ENCODE results near the gene ATP6V1E1. TPM values are rescaled to one million over a fixed set of nuclear protein-coding genes. Genes with fewer than 3 reads are reported as not detected.

The ATP6V1E1 gene
- total and polyA plus RNA-seq, 2 of the 13 experiments (the other 11 are each of a cell fraction or from before 2014, with no cell fraction given): 69.3 to 90.9 TPM

GRCh38 chr22:17581631-17582030 is 46.9 kb downstream of the ATP6V1E1 start:
- H3K79me2 ChIP-seq (ENCODE audit: insufficient read depth, low read length): no peaks in the 10 kb centered on the region
- no peak overlapping the region for H3K27ac ChIP-seq (ENCODE audit: extremely low read length, insufficient read depth, low read length)
- intact Hi-C loops (cut with micrococcal nuclease; ENCODE audit: unreplicated experiment): loop anchor here (5.0 kb wide), 1 partner anchor 214 kb away; the partner anchor contains the start of gene CECR2
- H3K36me3 ChIP-seq (replicated peaks in 1 of 2; ENCODE audit: control insufficient read depth in 1 of 2, insufficient read depth in 2 of 2, low read length in 2 of 2): no peaks in the 10 kb centered on the region
- DNase-seq (ENCODE audit: low spot score): no peak
- no peaks in the 10 kb centered on the region for H4K20me1 ChIP-seq (ENCODE audit: insufficient read depth, low read length)
- no peaks in the 10 kb centered on the region for H3K27me3 ChIP-seq (ENCODE audit: control insufficient read depth in 1 of 2, insufficient read depth in 2 of 2, low read length in 2 of 2)
- H2AFZ ChIP-seq (ENCODE audit: low read length): no peak overlapping the region
- H3K9me3 ChIP-seq (ENCODE audit: low read length): no peaks in the 10 kb centered on the region
- in situ Hi-C loops (cut with HindIII; ENCODE audit: extremely low pct_ligation_motif_present, low pct_unique_long_range_greater_than_20kb): no loop called here
- no peak for FAIRE-seq
- no peak overlapping the region for H3K4me2 ChIP-seq (ENCODE audit: low read depth, low read length)
- no peak overlapping the region for H3K9ac ChIP-seq (ENCODE audit: insufficient read depth, low read depth, low read length)
- ATAC-seq: no peak
- CTCF ChIA-PET (ENCODE audit: low intra/inter-chr PET ratio, low total read pairs): no interaction called here
- no peak for TF ChIP-seq ZNF17 (CRISPR knock-in tag; IDR thresholded peaks at IDR 0.05)
- TF ChIP-seq ZNF790 (CRISPR knock-in tag; IDR thresholded peaks at IDR 0.05; ENCODE audit: borderline replicate concordance): no peak
- no peak for TF ChIP-seq ZNF788 (CRISPR knock-in tag; IDR thresholded peaks at IDR 0.05; ENCODE audit: borderline replicate concordance)
- no peak for TF ChIP-seq NFATC3 (CRISPR knock-in tag; IDR thresholded peaks at IDR 0.05)
- TF ChIP-seq RBAK (CRISPR knock-in tag; IDR thresholded peaks at IDR 0.05): no peak
- no peak for TF ChIP-seq PAXIP1 (CRISPR knock-in tag; conservative IDR thresholded peaks at IDR 0.05)
- no peak for TF ChIP-seq ZNF263 (CRISPR knock-in tag; IDR thresholded peaks at IDR 0.05)
- TF ChIP-seq HNRNPL (IDR thresholded peaks at IDR 0.05; ENCODE audit: low read depth, low read length): no peak
- TF ChIP-seq ZKSCAN8 (CRISPR knock-in tag; IDR thresholded peaks at IDR 0.05; ENCODE audit: borderline replicate concordance): no peak
- no TSS peak for BruUV-seq (replicated peaks)
- 94% methylated on average over 13 of the region's 17 CpGs for WGBS (ENCODE audit: low lambda C conversion rate)
- POLR2A ChIA-PET: no interaction called here
- H3K4me1 ChIP-seq (ENCODE audit: insufficient read depth, low read length): peaks cover 31% of the 10 kb centered on the region
- H3K4me3 ChIP-seq (replicated peaks in 1 of 3; ENCODE audit: insufficient read depth in 1 of 3, low read depth in 2 of 3, low read length in 3 of 3): no peak overlapping the region

All from HepG2 (cell line).